WERI-Rb-1 (cell line): ENCODE results near the gene RGS13.

Experiments
- DNase-seq: peaks from one replicate; pipeline ENCODE4 v3.0.0-alpha.2; 2020
- H3K27ac ChIP-seq: fragments of 250-450 bp; sonication (Bioruptor Pico); 2 replicates; pipeline ENCODE4 v1.5.1; 2020; ENCODE audit warnings: mild to moderate bottlenecking, moderate library complexity
- H3K27me3 ChIP-seq: fragments of 250-450 bp; sonication (Bioruptor Pico); 2 replicates; pipeline ENCODE4 v1.5.1; 2021; ENCODE audit warnings: mild to moderate bottlenecking, low read depth, moderate library complexity; ENCODE audit not compliant: insufficient read depth, severe bottlenecking
- H3K36me3 ChIP-seq: fragments of 250-450 bp; sonication (Bioruptor Pico); 2 replicates; pipeline ENCODE4 v1.5.1; 2020; ENCODE audit warnings: mild to moderate bottlenecking, moderate library complexity
- H3K4me3 ChIP-seq: 2 replicates; pipeline ENCODE4 v1.5.1; 2011; ENCODE audit warnings: low read depth, mild to moderate bottlenecking, control low read depth, low read length
- H3K9me3 ChIP-seq: fragments of 250-450 bp; sonication (Bioruptor Pico); 2 replicates; pipeline ENCODE4 v1.5.1; 2021; ENCODE audit warnings: mild to moderate bottlenecking, moderate library complexity; ENCODE audit not compliant: severe bottlenecking
- CTCF ChIP-seq: IDR thresholded peaks from 2 replicates; pipeline ENCODE4 v1.5.1; 2011; ENCODE audit warnings: low read depth, mild to moderate bottlenecking, control low read depth, inconsistent platforms, low read length

RGS13 gene

GRCh38 chr1:192691041-192691440, 55.1 kb downstream of the RGS13 start:
- no peak overlapping the region for H3K27ac ChIP-seq
- H3K36me3 ChIP-seq, result no peaks in the 10 kb centered on the region
- no peak for TF ChIP-seq CTCF
- DNase-seq, result no peak
- no peaks in the 10 kb centered on the region for H3K27me3 ChIP-seq
- no peak overlapping the region for H3K4me3 ChIP-seq
- no peaks in the 10 kb centered on the region for H3K9me3 ChIP-seq

GRCh38 chr1:192696082-192696481, 60.1 kb downstream of the RGS13 start:
- H3K36me3 ChIP-seq, result no peaks in the 10 kb centered on the region
- H3K4me3 ChIP-seq, result no peak overlapping the region
- TF ChIP-seq CTCF, result no peak

GRCh38 chr1:192697771-192698170, 61.8 kb downstream of the RGS13 start:
- no peak for DNase-seq
- no peak overlapping the region for H3K27ac ChIP-seq
- no peaks in the 10 kb centered on the region for H3K9me3 ChIP-seq
- no peak overlapping the region for H3K4me3 ChIP-seq
- H3K27me3 ChIP-seq, result no peaks in the 10 kb centered on the region
- no peaks in the 10 kb centered on the region for H3K36me3 ChIP-seq
- TF ChIP-seq CTCF, result no peak

More at GRCh38 chr1:192696082-192696481, 60.1 kb downstream of the RGS13 start:
- no peak for DNase-seq
- no peaks in the 10 kb centered on the region for H3K9me3 ChIP-seq
- no peak overlapping the region for H3K27ac ChIP-seq
- no peaks in the 10 kb centered on the region for H3K27me3 ChIP-seq

GRCh38 chr1:192698731-192699130, 62.8 kb downstream of the RGS13 start:
- no peak for TF ChIP-seq CTCF
- Histone ChIP-seq H3K27ac (no peak overlapping the region), H3K36me3 (no peaks in the 10 kb centered on the region), H3K27me3 (no peaks in the 10 kb centered on the region), H3K9me3 (no peaks in the 10 kb centered on the region), H3K4me3 (no peak overlapping the region)
- no peak for DNase-seq

- no peak for TF ChIP-seq CTCF
- Histone ChIP-seq H3K9me3 (no peaks in the 10 kb centered on the region), H3K27ac (no peak overlapping the region), H3K27me3 (no peaks in the 10 kb centered on the region), H3K4me3 (no peak overlapping the region), H3K36me3 (no peaks in the 10 kb centered on the region)
- DNase-seq, result no peak
These were observed 64.9 kb downstream of the RGS13 start for GRCh38 chr1:192700834-192701271.

- no peak overlapping the region for H3K4me3 ChIP-seq
- no peak for DNase-seq
These were observed 66.4 kb downstream of the RGS13 start for GRCh38 chr1:192702212-192702902.

More at GRCh38 chr1:192702212-192702902, 66.4 kb downstream of the RGS13 start:
- no peak overlapping the region for H3K27ac ChIP-seq
- H3K36me3 ChIP-seq, result no peaks in the 10 kb centered on the region
- no peak for TF ChIP-seq CTCF
- H3K9me3 ChIP-seq, result no peaks in the 10 kb centered on the region
- no peaks in the 10 kb centered on the region for H3K27me3 ChIP-seq
